T-cell (primary cell): Measurements from ENCODE around the gene CHMP1B. TPM values are rescaled to one million over a fixed set of nuclear protein-coding genes. Genes with fewer than 3 reads are reported as not detected.

Source experiments
- ATAC-seq, 4 experiments: fragments of 200-7000 bp in 3 of 4; fragments of 150-1000 bp in 1 of 4; cut with Tn5 transposase; replicated peaks in 1 of 4; 1 replicate in 3 of 4; 2 replicates in 1 of 4; pipeline ENCODE4 v1.10.0; 2021; ENCODE audit warnings: moderate library complexity in 3 of 4, mild to moderate bottlenecking in 2 of 4, moderate number of reproducible peaks in 1 of 4
- CTCF ChIA-PET, 2 donors: fragments of 300-600 bp; sonication (Branson Sonifier 250); formaldehyde crosslinking; loops; one replicate each; lab custom pipeline; 2022; ENCODE audit warnings: antibody characterized with exemption in 2 of 2; lab: Charles Lee
- POLR2A ChIA-PET, 2 donors: fragments of 300-600 bp; sonication (Branson Sonifier 250); formaldehyde crosslinking; loops; one replicate each; lab custom pipeline; 2022; ENCODE audit warnings: antibody characterized with exemption in 2 of 2; lab: Charles Lee
- DNase-seq, 35 experiments: peaks; one replicate each; pipeline versions ENCODE4 v3.0.0 to v3.0.0-alpha.2; 2013 to 2023
- H3K27ac ChIP-seq: one replicate; pipeline ENCODE4 v1.5.1; 2013; ENCODE audit warnings: low read length
- H3K27me3 ChIP-seq, 2 experiments: replicated peaks in 1 of 2; 1 replicate in 1 of 2; 2 replicates in 1 of 2; pipeline versions ENCODE4 v1.6.1 to v1.7.0; 2013; ENCODE audit warnings: low read length in 1 of 2, mixed read lengths in 1 of 2; ENCODE audit not compliant: control insufficient read depth in 2 of 2, insufficient read depth in 2 of 2; ENCODE audit errors: extremely low read depth in 1 of 2
- H3K36me3 ChIP-seq, 2 donors: 1 replicate in 1 of 2; 2 replicates in 1 of 2; pipeline versions ENCODE4 v1.6.1 to v1.7.0; 2013; ENCODE audit warnings: low read length in 1 of 2; ENCODE audit not compliant: control insufficient read depth in 2 of 2, insufficient read depth in 1 of 2; ENCODE audit errors: extremely low read depth in 1 of 2
- H3K4me1 ChIP-seq, 2 experiments: 1 replicate in 1 of 2; 2 replicates in 1 of 2; pipeline versions ENCODE4 v1.6.1 to v1.7.0; 2013; ENCODE audit warnings: low read length in 2 of 2, mixed read lengths in 1 of 2; ENCODE audit not compliant: insufficient read depth in 2 of 2, control insufficient read depth in 1 of 2; ENCODE audit errors: extremely low read depth in 1 of 2
- H3K4me3 ChIP-seq, 2 donors: 1 replicate in 1 of 2; 2 replicates in 1 of 2; pipeline versions ENCODE4 v1.5.1 to v1.7.0; 2013; ENCODE audit warnings: mild to moderate bottlenecking in 2 of 2, low read length in 1 of 2, moderate library complexity in 1 of 2; ENCODE audit not compliant: control insufficient read depth in 1 of 2; ENCODE audit errors: extremely low read depth in 1 of 2
- H3K9me3 ChIP-seq: 2 replicates; pipeline ENCODE4 v1.7.0; 2013
- H3K27ac Mint-ChIP-seq, 2 donors: one replicate each; pipeline ENCODE4 v1.8.0; 2020 to 2021; ENCODE audit warnings: mild to moderate bottlenecking in 2 of 2, mixed read lengths in 2 of 2
- H3K27me3 Mint-ChIP-seq, 2 donors: one replicate each; pipeline ENCODE4 v1.8.0; 2021 to 2022; ENCODE audit warnings: mixed read lengths in 2 of 2
- H3K36me3 Mint-ChIP-seq: one replicate; pipeline ENCODE4 v1.8.0; 2021; ENCODE audit warnings: mixed read lengths
- H3K4me1 Mint-ChIP-seq, 3 donors: one replicate each; pipeline ENCODE4 v1.8.0; 2020 to 2022; ENCODE audit warnings: mixed read lengths in 3 of 3, mild to moderate bottlenecking in 1 of 3
- H3K4me3 Mint-ChIP-seq, 3 donors: one replicate each; pipeline ENCODE4 v1.8.0; 2020 to 2022; ENCODE audit warnings: mild to moderate bottlenecking in 3 of 3, mixed read lengths in 3 of 3, moderate library complexity in 3 of 3
- H3K9me3 Mint-ChIP-seq, 3 donors: one replicate each; pipeline ENCODE4 v1.8.0; 2020 to 2022; ENCODE audit warnings: mixed read lengths in 3 of 3
- WGBS: methylation state at CpG from one replicate; pipeline ENCODE4 v1.1.5; 2013; ENCODE audit warnings: missing lambda C conversion rate; ENCODE audit not compliant: insufficient coverage; 5-methylcytosine and 5-hydroxymethylcytosine counted together
- total RNA-seq, 35 experiments: library from RNA in 6 of 35; stranded (reverse) in 6 of 35; fragments of 120-200 nt in 1 of 35; gene quantifications; one replicate each; pipeline versions ENCODE4 v1.2.1 to v1.2.4 and lab custom pipeline; 2013 to 2026

Gene CHMP1B
- total RNA-seq, 5 donors from 2014 or later (not counting 1 experiment from before 2014, with no cell fraction given) = 41.5 to 105 (median 44.1) TPM

GRCh38 chr18:11830585-11830984 is 20.6 kb upstream of the CHMP1B start:
- Mint-ChIP-seq H3K27me3 (peaks cover 2 to 4% of the 10 kb centered on the region in 2 donors), H3K9me3 (no peaks in the 10 kb centered on the region), H3K4me1 (no peaks in the 10 kb centered on the region), H3K4me3 (no peak overlapping the region), H3K27ac (no peak overlapping the region), H3K36me3 (no peaks in the 10 kb centered on the region)
- peaks cover 0 to 5% of the 10 kb centered on the region in 2 experiments for H3K27me3 ChIP-seq
- WGBS = no CpG with 5 or more reads among the region's 4 CpGs
- no peaks in the 10 kb centered on the region for H3K4me1 ChIP-seq
- ChIA-PET POLR2A (no interaction called here), CTCF (no interaction called here)
- ATAC-seq = no peak
- H3K4me3 ChIP-seq = no peak overlapping the region
- no peaks in the 10 kb centered on the region for H3K9me3 ChIP-seq
- no peaks in the 10 kb centered on the region for H3K36me3 ChIP-seq
- no peak for DNase-seq
- H3K27ac ChIP-seq = no peak overlapping the region

- Histone ChIP-seq H3K27me3 (peaks cover 0 to 3% of the 10 kb centered on the region in 2 experiments), H3K4me3 (no peak overlapping the region), H3K4me1 (no peaks in the 10 kb centered on the region), H3K36me3 (no peaks in the 10 kb centered on the region), H3K27ac (no peak overlapping the region), H3K9me3 (no peaks in the 10 kb centered on the region)
- peaks cover 0 to 4% of the 10 kb centered on the region in 2 donors for H3K27me3 Mint-ChIP-seq
- no peaks in the 10 kb centered on the region for H3K9me3 Mint-ChIP-seq
- 86% methylated on average over 1 of the region's 3 CpGs for WGBS
- ChIA-PET CTCF (interaction anchor here in 1 of 2 donors (1.2 kb wide), 1 partner anchor 9 kb away, joined by 3 read pairs; no protein-coding TSS in a partner anchor), POLR2A (no interaction called here)
- no peak for DNase-seq
- no peaks in the 10 kb centered on the region for H3K4me1 Mint-ChIP-seq
- no peak overlapping the region for H3K4me3 Mint-ChIP-seq
- no peak for ATAC-seq
- no peak overlapping the region for H3K27ac Mint-ChIP-seq
- no peaks in the 10 kb centered on the region for H3K36me3 Mint-ChIP-seq
Observed at GRCh38 chr18:11831921-11832320, 19.3 kb upstream of the CHMP1B start.

GRCh38 chr18:11834772-11835171 is 16.4 kb upstream of the CHMP1B start:
- CTCF ChIA-PET = no interaction called here
- H3K9me3 ChIP-seq = no peaks in the 10 kb centered on the region
- no peaks in the 10 kb centered on the region for H3K36me3 ChIP-seq
- Mint-ChIP-seq H3K9me3 (no peaks in the 10 kb centered on the region), H3K27me3 (peaks cover 0 to 4% of the 10 kb centered on the region in 2 donors), H3K4me3 (no peak overlapping the region), H3K4me1 (no peaks in the 10 kb centered on the region), H3K36me3 (no peaks in the 10 kb centered on the region), H3K27ac (no peak overlapping the region)
- H3K27ac ChIP-seq = no peak overlapping the region
- WGBS = no CpG with 5 or more reads among the region's 5 CpGs
- ATAC-seq (no peak), DNase-seq (no peak)
- no peaks in the 10 kb centered on the region for H3K4me1 ChIP-seq
- POLR2A ChIA-PET = no interaction called here
- peaks cover 0 to 3% of the 10 kb centered on the region in 2 experiments for H3K27me3 ChIP-seq
- H3K4me3 ChIP-seq = no peak overlapping the region

GRCh38 chr18:11839556-11839955 is 11.7 kb upstream of the CHMP1B start:
- H3K27ac ChIP-seq = no peak overlapping the region
- no peaks in the 10 kb centered on the region for H3K4me1 ChIP-seq
- ATAC-seq = no peak
- Mint-ChIP-seq H3K9me3 (no peaks in the 10 kb centered on the region), H3K36me3 (no peaks in the 10 kb centered on the region), H3K4me3 (no peak overlapping the region), H3K27me3 (no peaks in the 10 kb centered on the region), H3K4me1 (no peaks in the 10 kb centered on the region), H3K27ac (no peak overlapping the region)
- ChIA-PET CTCF (interaction anchor here in 1 of 2 donors (0.6 kb wide), 1 partner anchor 8 kb away, joined by 3 read pairs; no protein-coding TSS in a partner anchor), POLR2A (interaction anchor here in 1 of 2 donors (1.1 kb wide), 1 partner anchor 14 kb away, joined by 4 read pairs; no protein-coding TSS in a partner anchor)
- H3K36me3 ChIP-seq = no peaks in the 10 kb centered on the region
- H3K9me3 ChIP-seq = no peaks in the 10 kb centered on the region
- no peak overlapping the region for H3K4me3 ChIP-seq
- no peak for DNase-seq
- 90% methylated on average over 4 of the region's 6 CpGs for WGBS
- no peaks in the 10 kb centered on the region for H3K27me3 ChIP-seq

GRCh38 chr18:11840493-11840892 is 10.7 kb upstream of the CHMP1B start:
- ATAC-seq (no peak), DNase-seq (no peak)
- POLR2A ChIA-PET = no interaction called here
- Mint-ChIP-seq H3K4me1 (no peaks in the 10 kb centered on the region), H3K9me3 (no peaks in the 10 kb centered on the region), H3K36me3 (no peaks in the 10 kb centered on the region), H3K27me3 (no peaks in the 10 kb centered on the region), H3K4me3 (no peak overlapping the region), H3K27ac (no peak overlapping the region)
- Histone ChIP-seq H3K27me3 (no peaks in the 10 kb centered on the region), H3K27ac (no peak overlapping the region), H3K9me3 (no peaks in the 10 kb centered on the region), H3K36me3 (no peaks in the 10 kb centered on the region), H3K4me1 (no peaks in the 10 kb centered on the region), H3K4me3 (no peak overlapping the region)
- 61% methylated on average over 6 of the region's 6 CpGs for WGBS
- CTCF ChIA-PET = interaction anchor here (0.5 to 1.2 kb wide), 2 partner anchors 9 to 52 kb away, joined by 3 to 5 read pairs; no protein-coding TSS in a partner anchor

- ChIA-PET CTCF (interaction anchor here in 1 of 2 donors (0.7 kb wide), 1 partner anchor 119 kb away, joined by 3 read pairs; no protein-coding TSS in a partner anchor), POLR2A (no interaction called here)
- no peaks in the 10 kb centered on the region for H3K27me3 ChIP-seq
- H3K27me3 Mint-ChIP-seq = no peaks in the 10 kb centered on the region
- H3K4me3 Mint-ChIP-seq = no peak overlapping the region
- 77% methylated on average over 3 of the region's 5 CpGs for WGBS
- H3K4me3 ChIP-seq = no peak overlapping the region
- DNase-seq = no peak
- no peaks in the 10 kb centered on the region for H3K4me1 ChIP-seq
- no peaks in the 10 kb centered on the region for H3K4me1 Mint-ChIP-seq
- no peak overlapping the region for H3K27ac ChIP-seq
- no peaks in the 10 kb centered on the region for H3K36me3 ChIP-seq
- no peaks in the 10 kb centered on the region for H3K36me3 Mint-ChIP-seq
- no peak overlapping the region for H3K27ac Mint-ChIP-seq
- no peaks in the 10 kb centered on the region for H3K9me3 Mint-ChIP-seq
- no peaks in the 10 kb centered on the region for H3K9me3 ChIP-seq
- ATAC-seq = no peak
Observed at GRCh38 chr18:11842562-11842961, 8.7 kb upstream of the CHMP1B start.
